ENCODE results near the gene KLHL17.
"Not testable (repeated sequence)": the region's sequence is repeated elsewhere in the genome, so short reads cannot be mapped to it uniquely, and the experiment has no call there.

KLHL17 gene

DNA sequence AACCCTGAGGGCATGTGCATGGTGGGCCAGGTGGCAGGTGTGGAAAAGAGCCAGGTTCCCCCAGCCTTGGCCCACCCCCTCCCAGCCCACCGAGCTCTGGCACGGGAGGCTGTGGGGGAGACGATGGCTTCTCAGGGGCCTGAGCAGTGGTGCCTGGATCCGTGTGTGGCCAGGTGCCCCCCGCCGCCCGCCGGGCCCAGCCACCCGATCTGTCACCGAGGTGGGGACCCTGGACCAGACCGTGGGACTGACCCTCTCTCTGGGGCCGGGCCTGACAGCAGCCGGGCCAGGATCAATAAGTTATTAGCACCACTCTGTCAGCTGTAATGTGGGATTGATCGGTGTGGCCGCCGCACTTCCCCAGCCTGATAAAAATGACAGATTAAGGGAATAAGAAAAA lies 22.9 kb upstream of the KLHL17 start:
- DNase-seq = no peak

DNA sequence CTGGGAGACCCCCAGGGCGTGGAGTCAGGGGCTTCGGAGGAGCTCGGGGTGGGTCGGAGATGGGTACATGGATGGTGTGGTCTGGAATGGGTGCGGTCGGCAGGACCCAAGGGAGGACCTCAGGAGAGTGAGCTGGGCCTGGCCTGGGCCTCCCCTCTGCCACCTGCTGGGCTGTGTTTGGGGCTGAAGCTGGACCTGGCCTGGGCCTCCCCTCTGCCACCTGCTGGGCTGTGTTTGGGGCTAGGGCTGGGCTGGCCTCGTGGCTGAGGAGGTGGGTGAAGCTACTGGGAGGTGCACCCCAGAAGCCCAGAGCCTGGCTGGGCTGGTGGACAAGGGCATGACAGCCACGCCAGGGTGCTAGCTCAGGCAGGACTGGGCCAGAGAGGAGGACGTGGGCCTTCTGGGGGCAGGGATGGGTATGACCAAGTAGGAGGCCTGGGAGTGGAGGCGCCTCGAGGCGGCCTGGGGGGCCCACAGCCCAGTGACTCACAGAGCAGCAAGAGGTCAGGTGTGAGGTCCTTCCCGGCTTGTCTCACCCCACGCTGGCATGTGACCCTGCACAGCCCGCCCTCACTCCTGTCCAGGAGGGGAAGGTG lies 22.2 kb upstream of the KLHL17 start:
- no peak for DNase-seq

- DNase-seq = no peak
Measured at GRCh38 chr1:938711-939489, 21.5 kb upstream of the KLHL17 start.

- no peak for DNase-seq
Measured at GRCh38 chr1:939511-940106, 20.8 kb upstream of the KLHL17 start.

DNA sequence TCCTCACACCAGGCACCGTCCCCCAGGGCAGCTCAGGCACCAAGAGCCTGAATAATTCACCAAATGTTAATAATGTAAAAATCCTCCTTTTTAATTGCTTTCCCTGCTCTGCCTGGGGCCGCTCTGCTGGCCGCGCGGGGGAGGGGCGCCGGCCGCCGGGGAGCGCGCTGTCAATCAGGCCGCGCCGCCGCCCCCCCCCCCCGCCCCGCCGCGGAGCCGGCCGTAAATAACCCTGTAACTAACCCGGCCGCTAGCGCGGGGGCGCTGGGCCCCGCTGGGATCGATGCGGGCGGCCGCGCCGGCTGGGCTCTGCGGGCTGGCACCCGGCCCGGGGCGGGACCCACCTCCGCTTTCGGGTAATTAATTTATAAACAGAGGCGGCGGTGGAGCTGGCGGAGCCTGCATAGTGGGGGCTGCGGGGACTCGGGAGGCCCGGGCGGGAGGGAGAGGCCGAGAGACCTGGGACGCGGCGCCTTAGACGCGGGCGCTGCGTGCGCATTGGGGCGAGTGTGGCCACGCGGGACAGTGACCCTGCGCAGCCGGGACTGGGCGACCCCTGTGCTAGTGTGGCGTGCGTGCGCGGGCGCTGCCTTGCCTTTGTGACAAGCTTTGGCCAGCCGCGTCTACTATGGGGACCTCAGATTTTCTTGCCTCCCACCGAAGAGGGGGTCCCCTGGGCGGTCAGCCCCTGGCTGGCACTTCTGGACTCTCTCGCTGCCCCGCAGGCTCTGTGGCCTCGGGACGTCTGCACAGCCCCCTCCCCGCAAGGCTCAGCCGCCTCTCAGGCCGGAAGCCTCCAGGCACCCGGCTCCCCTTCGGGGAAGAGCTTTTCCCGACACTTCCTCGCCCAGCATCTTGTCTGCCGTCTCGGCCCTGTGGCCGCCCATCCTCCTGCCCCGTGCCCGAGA lies 20.0 kb upstream of the KLHL17 start:
- no peak for DNase-seq

- DNase-seq = no peak
Measured at GRCh38 chr1:941015-941587, 19.3 kb upstream of the KLHL17 start.

DNA sequence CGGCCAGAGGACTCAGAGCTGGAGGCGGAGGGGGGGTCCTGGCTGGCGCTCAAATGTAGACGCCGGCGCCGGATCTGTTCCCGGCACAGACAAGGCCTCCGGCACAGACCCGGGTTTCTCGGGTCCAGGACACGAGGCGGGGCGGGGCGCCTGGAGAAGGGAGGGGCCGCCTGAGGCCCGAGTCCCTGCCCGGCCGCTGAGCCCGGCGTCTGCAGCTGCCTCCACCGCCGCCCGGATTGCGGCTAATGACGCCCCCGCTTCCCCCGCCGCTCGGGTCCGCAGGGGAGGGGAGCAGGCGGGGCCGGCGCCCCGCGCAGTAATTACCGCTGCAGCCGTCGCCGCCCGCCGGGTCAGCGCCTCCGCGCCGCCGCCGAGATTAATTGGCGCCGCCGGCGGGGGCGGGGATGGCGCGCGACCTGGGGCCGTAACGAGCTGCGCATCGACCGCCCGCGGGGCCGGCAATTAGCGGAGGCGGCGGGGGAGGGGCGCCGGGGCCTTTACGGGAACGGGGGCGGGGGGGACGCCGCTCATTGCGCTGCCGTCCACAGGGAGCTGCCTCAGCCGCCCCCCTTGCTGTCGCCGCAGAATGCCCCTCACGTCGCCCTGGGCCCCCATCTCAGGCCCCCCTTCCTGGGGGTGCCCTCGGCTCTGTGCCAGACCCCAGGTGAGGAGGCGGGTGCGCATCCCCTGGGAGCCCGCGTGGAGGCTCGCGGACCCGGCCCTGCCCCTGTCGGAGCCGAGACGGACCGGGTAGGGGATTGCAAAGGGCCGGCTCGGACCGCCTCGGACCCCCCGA lies 18.6 kb upstream of the KLHL17 start:
- DNase-seq = no peak

- DNase-seq = no peak
Measured at GRCh38 chr1:942411-942821, 18.0 kb upstream of the KLHL17 start.

DNA sequence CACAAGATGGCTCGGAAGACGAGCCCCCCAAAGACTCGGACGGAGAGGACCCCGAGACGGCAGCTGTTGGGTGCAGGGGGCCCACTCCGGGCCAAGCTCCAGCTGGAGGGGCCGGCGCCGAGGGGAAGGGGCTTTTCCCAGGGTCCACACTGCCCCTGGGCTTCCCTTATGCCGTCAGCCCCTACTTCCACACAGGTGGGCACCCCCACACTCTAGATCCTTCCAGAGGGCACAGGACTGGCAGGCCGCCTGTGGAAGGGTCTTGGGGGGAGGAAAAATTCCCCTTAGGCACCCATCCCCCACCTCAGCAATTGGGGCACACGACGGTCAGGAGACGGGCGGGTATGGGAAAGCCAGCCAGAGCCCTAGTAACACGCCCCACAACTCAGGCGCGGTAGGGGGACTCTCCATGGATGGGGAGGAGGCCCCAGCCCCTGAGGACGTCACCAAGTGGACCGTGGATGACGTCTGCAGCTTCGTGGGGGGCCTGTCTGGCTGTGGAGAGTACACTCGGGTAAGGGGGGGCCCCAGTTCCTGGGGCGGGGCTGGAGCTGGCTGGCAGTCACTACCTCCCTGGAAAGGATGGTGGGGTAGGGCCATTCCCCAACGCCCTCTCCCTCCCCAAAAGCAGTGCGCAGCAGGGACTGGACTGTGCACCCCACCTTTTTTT lies 17.4 kb upstream of the KLHL17 start:
- no peak for DNase-seq

GRCh38 chr1:943545-944340 lies 16.6 kb upstream of the KLHL17 start:
- no peak for DNase-seq

DNA sequence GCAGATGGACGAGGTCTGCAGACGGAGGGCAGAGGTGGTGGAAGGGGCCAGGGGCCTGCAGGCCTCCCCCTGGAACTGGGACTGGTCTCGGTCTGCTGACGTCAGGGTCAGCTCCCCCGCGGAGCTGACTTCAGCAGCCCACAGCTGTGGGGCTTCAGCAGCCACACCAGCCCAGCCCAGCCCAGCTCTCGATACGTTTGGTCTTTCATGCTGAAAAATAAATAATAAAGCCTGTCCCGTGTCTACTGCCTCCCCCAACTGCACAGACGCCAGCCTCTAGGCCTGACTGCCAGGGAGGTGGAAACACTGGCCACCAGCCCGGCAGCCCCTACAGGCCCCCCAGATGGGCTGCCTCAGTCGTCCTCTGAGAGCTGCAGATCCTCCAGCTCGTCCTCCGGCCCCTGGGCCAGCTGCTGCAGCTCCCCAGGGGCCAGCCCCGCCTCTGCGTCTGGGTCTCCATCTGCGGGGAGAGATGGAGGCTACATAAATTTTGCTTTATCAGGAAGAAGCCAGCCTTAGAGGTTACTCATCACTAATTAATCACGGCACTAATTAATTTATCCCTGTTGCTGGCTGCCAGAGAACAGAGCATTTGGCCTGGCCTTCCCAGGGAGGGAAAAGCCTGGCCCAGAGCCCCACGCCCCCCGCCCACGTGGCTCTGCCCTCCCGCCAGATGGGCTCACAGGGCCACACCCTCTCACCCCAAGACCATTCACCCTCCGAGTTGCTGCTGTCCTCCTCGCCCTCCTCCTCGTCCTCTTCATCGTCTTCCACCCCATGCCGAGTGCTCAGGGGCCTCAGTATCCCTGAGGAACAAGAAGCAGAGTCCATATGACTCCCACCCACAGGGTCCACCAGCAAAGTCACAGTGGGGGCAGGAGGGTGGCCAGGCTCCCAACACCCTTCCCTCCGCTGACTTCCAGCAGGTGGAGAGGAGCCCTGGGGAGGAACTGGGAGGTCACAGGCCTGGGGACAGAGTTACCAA lies 15.8 kb upstream of the KLHL17 start:
- no peak for DNase-seq

DNA sequence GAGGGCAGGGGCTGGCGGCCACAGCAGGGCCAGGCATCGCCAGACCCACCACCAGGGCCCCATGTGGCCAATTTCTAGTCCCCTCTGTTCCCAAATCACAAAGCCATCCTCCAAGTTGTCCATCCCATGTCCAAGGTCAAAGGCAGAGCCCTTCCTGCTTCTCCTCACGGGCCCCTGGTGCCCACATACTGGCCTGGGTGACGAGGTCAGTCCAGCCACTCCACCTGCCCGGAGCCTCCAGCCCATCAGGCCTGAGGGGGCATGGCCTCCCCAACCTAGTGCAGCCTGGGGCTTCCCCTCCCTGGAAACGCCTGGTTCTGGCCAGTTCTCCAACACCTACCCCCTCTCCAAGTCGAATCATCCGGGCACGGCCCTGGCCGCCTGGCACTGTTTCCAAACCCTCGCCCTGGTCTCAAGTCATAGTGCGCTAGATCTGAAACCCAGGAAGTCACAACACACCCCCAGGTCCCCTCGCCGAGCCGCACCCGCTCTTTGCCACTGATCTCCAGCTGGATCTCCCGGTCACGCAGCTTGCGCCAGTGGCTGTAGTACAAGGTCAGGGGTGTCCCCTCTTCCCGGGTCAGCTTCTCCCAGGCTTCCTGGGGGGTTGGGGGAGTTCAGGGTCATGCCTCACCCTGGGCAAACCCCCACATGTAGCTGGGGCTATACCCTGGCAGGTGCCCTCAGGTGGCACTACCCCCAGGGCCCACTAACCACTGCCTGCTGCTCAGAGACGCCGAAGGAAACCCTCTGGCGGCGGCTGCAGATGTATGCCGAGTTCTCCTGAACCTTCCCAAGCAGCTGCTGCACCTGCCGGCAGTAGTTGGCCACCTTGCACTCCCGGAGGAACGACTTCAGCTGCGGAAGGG lies 14.5 kb upstream of the KLHL17 start:
- no peak for DNase-seq

GRCh38 chr1:946811-947210 lies 13.6 kb upstream of the KLHL17 start:
- not testable (repeated sequence) for DNase-seq

- no peak for DNase-seq
Measured at GRCh38 chr1:947958-948357, 12.4 kb upstream of the KLHL17 start.

- no peak for DNase-seq
Measured at GRCh38 chr1:950268-950667, 10.1 kb upstream of the KLHL17 start.

- no peak for DNase-seq
Measured at GRCh38 chr1:950881-951280, 9.5 kb upstream of the KLHL17 start.

DNA sequence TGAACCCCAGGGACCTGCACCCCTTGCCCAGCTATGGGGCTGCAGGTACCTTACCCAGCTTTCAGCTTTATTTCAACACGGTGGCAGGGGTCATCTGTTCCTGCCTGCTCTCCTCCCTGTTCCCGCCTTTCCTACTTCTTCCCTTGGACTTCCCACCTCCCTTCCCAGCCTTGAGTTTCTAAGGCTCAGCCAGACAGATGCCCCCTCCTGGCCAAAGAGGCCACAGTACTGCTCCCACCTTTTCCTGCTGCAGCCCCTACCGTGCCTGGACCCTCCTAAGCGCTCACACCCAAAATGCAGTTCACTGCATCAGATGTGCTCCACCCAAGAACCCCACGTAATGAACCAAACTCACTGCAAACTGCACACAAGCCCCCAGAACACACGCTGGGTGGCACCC lies 9.0 kb upstream of the KLHL17 start:
- DNase-seq = no peak

GRCh38 chr1:952201-952600 lies 8.2 kb upstream of the KLHL17 start:
- no peak for DNase-seq
